GM19395 (cell line): ENCODE results near the gene PRDX3.
A peak's percentile ranks its signal among the peaks of the same experiment; 100 is the strongest.
"Not testable (repeated sequence)": the region's sequence is repeated elsewhere in the genome, so short reads cannot be mapped to it uniquely, and the experiment has no call there.

Source experiments
- ATAC-seq: cut with Tn5 transposase; IDR thresholded peaks from one replicate; pipeline ENCODE4 v1.9.1; 2021; ENCODE audit warnings: mild to moderate bottlenecking, moderate library complexity; ENCODE audit not compliant: unreplicated experiment

Gene PRDX3

DNA sequence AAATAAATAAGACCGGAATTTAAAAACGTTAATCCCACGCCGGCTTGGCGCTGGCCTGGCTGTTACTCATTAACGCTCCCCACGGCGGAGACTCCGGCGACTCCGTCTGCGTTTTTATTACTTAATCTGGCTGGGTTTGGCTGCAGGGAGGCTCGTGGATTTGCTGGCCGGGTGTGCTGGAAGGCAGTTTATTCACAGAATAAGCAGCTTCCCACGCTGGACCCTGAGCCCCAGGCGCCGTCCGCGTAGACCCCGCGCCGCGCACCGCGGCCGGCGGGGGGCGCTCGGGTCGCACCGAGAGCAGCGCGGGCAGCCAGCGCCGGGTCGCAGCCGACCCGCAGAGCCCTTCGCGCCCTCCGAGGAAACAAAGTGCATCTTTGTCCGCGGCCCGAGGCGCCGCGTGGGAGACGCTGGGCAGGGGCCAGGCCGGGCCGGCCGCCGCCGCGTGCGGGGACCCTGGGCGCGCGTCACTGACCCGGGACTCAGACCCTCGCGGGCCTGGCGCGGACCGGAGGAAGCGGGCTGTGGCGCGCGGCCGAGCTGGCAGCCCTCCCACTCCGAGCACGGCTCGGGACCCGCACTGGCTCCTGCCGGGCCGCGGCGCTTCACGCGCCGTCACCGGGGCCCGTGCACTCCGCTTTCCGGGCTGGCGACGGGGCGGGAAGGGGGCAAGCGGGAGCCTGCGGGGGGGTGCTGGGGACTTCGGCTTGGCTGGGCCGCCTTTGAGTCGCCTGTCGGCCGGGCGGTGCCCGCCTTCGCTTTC is 28.2 kb upstream of the PRDX3 start:
- ATAC-seq = peak; percentile 57

DNA sequence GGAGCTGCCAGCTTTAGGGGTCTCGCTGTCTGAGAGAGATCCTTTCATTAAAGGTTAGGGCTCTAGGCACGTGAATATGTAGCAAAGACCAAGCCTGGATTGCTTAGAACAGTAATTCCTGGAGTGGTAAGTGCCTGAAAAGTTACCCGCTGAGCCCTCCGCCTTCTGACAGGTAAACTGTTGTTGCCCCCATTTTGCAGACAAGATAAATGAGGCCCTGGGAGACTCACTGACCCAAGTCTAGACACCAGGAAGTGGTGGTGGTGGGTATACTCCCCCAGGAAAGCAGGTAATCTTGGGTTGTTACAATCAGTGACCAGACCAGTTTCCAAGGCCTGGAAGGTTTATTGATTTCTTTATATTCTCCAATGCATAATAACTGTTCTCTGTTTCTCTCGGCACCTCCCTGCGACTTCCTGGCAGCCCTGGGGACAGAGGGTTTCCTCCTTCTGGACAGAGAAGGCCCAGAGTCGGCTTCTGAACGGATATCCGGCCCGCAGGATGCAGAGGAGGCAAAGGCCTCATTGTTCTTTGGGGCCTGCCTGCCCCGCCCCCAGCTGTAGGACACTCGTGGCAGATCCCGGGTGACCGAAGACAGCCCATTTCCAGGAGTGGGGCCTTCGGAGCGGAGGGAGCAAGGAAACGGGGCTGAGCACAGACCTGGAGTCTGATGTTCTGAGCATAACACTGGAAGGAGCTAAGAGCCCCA is 27.4 kb upstream of the PRDX3 start:
- ATAC-seq = peak; percentile 44

DNA sequence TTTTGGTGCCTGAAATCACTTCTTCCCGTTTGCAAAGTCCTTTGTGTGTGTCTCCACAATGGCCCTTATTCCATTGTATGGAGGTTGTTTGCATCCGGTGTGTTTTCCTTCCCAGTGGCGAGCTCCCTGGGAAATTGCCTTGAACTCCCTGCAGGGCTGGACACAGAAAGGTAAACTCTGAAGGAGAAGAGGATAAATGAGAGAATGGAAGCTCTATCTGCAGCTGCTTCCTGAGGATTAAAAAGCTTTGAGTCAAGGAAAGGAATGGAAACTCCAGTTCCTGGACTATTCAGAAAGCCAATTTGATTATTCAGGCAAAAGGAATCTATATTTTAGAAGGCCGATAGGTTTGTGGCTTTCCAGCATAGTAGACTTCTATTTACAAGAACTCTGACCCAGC is 24.4 kb upstream of the PRDX3 start:
- ATAC-seq = no peak

DNA sequence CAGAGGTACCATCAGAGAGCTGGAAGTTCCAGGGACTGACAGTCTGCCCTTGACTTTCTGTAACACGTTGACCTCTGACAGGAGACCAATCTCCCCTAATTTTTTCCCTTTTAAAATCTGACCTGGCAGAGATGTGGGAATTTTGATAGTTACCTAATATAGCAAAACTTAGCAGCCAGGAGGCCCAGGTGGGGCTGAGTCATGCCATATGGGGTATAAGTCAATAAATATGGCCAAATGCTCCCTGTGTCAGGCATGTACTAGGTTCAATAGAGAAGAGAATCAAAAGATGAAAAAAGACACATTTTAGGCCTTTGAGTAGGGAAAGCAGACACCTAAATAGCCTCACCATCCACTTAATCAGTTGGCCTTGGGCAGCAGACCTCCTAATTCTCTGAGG is 22.6 kb upstream of the PRDX3 start:
- no peak for ATAC-seq

DNA sequence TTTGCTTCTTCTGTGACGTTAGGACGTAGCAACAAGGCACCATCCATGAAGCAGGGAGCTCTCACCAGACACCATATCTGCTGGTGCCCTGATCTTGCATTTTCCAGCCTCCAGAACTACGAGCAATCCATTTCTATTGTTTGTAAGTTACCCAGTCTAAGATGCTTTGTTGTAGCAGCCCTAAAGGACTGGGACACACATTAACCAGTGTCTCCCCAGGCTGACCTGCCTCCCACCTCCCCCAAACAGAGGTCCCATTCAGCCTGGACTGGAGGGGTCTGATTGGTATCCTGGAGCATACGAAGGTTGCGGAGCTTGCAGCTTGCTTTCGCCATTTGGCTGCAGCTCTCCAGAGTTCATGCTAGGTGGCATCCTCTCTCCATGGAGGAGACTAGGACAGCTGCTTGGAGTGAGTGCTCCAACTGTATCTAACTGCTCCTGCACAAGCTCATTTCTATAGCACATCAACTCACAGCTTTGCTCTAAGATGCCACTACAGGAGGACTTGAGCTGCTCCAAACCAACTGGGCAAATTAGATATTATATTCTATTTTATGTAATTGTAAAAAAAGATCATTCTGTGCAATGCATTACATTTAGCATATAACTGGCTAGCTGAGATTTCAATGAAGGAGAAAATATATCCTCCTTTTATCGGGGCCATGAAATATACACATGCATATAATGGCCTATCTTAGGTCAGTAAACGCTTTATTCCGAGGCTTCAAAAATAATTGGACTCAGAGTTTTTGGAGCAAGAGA is 20.8 kb upstream of the PRDX3 start:
- ATAC-seq = no peak

DNA sequence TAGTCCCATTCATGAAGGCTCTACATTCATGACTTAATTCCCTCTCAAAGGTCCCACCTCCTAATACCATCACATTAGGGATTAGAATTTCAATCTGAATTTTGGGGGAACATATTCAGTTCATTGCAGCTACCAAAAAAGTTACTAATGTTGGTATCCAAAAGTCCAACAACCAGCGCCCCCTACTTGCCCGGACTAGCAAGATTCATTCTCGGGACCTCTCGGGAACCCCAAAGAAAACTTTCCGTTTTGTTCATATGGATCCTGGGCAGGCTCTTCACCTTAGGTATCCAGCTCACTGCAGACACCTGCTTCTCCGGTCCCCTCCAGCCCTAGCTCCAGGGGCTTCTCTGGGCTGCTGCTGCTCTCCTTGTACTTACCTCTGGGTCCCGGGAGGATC is 19.8 kb upstream of the PRDX3 start:
- no peak for ATAC-seq

DNA sequence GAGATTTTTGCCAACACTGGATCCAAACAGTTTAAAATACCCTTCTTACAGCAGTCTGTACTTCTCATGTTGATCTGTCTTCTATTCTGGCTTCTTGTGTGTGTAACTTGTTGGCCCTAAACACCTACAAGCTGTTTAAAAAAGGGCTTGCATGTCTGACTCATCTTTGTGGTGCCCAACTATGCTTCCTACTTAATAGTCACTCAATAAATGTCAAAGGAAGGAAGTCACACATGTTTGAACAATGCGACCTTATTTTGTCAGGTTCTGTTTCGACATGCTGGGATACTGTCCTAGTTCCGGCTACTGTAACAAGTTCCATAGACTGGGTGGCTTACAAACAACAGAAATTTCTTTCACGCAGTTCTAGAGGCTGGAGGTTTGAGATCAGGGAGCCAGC is 19.3 kb upstream of the PRDX3 start:
- ATAC-seq = no peak

DNA sequence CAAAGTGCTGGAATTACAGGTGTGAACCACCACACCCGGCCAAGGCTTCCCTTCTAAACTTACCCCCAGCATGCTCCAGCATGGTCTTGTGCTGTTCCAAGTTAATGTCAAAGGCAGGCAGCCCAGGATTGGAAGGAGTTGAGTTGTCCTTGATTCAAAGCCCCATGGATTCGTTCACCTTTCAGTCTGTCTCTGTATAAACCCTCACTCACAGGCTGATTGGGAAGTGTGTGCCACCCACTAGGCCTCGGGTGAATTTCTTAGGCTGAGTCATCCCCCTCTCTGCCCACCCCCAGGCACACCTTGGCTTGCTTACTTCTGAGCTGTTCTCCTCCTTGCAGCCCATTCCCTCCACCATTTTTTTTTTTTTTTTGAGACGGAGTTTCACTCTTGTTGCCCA is 13.3 kb upstream of the PRDX3 start:
- no peak for ATAC-seq

DNA sequence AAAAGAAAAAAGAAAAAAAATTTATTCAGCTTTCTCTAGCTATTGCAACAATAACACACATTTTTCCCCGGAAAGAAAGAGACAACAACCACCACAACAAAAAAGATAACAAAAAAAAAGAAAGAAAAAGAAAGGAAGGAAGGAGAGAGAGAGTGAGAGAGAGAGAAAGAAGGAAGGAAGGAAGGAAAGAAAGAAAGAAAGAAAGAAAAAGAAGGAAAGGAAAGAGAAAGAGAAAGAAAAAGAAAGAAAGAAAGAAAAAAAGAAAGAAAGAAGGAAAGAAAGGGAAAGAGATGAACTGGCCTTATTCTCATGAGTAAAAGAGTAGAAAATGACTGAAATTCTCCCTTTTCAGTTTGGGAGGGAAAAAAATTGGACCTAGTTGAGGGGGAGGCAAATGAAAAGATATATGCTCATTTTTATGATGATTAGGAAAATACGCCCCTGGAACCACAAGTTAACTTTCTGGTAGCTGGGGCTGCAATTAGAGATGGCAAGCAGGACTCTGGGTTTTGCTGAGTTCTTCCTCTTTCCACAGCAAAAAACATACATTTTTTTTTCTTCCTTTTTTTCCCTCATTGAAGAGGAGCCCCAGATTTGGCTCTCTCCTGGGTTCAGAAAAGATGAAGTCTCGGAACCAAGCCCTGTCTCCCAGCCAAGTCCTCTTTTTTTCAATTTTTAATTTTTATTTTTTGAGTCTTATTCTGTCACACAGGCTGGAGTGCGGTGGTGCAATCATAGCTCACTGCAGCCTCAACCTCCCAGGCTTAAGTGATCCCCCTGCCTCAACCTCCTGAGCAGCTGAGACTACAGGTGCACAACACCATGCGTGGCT is 12.6 kb upstream of the PRDX3 start:
- ATAC-seq = no peak

DNA sequence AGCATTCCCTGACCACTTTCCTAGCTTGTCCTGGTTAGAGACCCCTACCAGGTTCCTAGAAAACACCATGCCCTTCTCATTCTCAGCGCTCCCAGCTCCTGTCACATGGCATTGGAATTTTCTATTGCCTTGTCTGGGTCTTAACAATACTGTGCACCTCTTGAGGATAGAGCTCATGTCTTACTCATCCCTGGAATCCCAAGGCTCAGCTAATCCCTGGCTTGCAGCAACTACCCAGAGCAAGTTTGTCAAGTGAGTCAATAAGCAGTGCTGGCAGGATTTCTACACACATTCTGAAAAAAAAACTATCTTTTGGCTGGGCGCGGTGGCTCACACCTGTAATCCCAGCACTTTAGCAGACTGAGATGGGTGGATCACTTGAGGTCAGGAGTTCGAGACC is 11.7 kb upstream of the PRDX3 start:
- no peak for ATAC-seq

DNA sequence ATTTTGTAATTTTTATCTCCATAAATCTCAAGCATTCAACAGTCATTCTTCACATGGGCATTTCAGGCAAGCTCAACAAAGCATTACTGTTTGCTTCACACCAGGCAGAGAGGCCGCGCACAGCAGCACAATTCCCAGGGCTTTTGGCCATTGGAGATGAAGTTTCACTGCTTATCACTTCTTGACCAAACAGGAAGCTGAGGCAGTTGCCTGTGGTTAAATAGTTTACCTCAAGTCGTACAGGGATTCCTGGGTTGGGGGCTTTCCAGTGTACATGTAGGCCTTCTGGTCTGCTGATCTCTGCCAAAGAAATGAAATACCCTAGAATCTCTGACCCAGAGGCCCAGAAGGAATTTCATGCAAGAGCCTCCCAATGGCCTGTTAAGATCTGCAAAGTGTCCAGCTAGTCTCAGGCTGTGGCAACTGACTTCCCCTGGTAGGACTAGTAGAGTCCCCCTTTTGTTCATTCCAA is 11.2 kb upstream of the PRDX3 start:
- ATAC-seq = no peak

DNA sequence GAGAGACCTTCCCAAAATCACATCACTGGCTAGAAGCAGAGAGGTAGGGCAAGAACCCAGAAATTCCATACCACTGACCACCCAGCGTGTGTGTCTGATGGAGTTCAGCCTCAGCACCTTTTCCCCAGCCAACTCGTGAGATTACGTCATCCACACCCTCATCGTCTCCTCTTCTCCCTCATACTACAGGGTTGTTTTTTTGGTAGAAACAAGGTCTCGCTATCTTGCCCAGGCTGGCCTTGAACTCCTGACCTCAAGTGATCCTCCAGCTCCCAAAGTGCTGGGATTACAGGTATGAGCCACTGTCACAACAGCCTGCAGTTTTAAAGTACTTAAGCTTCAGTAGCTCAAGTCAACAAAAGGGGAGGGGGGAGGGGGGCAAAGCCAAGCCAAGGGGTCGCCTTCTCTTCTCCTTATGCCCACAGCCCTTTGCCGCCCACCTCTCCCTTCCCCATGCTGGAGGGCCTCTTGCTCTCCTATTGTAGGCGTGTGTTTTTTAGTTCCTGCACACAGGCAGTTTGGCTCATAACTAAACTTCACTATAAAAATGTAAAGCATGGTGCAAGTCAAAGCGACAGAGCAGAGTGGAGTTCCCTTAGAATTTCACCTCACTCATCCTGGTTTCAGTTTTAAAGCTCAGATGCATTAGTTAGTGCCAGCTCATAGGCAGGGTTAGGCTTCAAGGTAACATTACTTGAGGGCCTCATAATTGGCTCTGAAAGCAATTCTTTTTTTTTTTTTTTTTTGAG is 5.2 kb upstream of the PRDX3 start:
- no peak for ATAC-seq

DNA sequence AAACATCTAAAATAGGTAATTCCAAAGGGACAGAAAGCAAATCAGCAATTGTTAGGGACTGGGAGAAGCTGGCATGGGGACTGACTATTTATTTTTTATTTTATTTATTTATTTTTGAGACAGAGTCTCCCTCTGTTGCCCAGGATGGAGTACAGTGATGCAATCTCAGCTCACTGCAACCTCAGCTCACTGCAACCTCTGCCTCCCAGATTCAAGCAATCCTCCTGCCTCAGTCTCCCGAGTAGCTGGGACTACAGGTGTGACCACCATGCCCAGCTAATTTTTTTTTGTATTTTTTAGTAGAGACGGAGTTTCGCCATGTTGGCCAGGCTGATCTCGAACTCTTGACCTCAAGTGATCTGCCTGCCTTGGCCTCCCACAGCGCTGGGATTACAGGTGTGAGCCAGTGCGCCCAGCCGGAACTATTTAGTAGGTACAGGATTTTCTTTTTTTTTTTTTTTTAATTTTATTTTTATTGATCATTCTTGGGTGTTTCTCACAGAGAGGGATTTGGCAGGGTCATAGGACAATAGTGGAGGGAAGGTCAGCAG is 2.3 kb upstream of the PRDX3 start:
- not testable (repeated sequence) for ATAC-seq

DNA sequence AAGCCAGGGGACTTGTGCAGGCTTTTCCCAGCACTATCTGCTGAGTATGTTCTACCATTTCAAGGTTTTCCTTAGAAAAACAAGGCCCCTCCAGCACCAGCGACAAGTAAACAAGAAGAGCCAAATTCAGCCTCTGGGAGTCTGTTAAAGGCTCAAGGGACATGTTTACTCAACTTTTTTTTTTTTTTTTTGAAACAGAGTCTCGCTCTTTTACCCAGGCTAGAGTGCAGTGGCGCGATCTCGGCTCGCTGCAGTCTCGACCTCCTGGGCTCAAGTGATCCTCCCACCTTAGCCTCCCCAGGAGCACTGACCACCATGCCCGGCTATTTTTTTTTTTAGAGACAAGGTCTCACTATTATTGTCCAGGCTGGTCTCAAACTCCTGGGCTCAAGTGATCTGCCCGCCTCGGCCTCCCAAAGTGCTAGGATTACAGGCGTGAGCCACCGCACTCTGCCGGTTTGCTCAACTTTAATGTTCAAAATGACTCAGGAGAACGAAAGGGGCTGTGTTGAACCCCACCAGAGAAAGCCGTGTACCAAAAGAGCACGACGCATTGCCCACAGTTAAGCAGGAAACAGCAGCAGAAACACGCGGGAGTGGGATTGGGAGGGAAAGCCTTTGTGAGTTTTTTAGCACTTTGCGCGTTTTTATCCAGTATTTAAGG is 772 bp downstream of the PRDX3 start:
- ATAC-seq = peak; percentile 23

DNA sequence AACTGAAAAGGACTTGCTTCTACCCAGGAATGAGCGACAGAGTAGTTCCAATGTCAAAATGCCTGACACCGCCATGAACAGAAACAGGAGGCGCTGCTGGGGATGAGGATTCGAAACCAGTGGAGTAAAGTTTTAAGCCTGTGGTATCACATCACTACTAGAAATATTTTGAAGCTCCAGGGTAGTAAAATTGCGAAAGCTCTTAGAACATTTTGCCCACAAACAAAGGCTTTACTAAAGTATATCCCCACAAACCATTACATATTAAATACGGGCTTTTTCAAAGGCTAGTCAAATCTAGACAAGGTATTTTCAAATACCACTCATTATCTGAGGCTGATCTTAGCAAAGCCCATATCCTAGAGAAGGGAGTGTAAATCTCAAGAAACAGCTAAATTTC is 2.4 kb downstream of the PRDX3 start:
- ATAC-seq = no peak

DNA sequence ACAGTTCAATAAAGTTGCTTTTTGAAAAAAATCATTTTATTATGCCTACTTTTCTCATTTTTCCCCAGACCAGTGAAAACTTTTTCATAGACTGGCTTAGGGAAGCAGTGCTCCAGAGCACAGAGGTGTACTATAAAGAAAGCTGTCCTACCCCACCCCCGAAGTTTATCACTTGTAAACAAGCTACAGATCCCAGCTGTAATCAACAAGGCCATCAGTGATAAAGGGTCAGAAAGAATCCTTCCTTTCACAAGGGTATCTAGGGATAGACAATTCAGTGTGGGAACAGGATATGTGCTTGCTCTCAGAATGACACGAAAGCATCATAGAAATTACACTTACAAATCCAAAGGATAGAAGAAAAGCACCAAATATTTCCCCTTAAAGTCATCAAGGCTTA is 4.5 kb downstream of the PRDX3 start:
- ATAC-seq = no peak

DNA sequence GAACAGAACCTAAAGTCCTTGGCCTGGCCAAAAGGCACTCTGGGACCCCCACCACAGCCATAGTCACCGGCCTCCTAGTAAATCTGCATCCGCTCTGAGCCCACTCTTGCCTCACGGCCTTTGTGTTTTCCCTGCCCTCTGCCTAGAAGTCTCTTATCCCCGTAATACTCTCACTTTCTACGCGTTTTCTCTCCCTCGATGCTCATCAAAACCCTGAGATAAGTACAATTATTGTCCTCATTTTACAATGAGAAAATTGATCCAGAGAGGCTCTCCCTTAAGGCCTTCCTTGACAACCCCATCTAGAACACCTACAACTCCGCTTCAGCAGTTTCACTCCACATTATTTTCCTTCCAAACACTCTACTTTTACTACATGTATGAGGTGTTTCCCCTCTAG is 11.6 kb downstream of the PRDX3 start:
- ATAC-seq = no peak

DNA sequence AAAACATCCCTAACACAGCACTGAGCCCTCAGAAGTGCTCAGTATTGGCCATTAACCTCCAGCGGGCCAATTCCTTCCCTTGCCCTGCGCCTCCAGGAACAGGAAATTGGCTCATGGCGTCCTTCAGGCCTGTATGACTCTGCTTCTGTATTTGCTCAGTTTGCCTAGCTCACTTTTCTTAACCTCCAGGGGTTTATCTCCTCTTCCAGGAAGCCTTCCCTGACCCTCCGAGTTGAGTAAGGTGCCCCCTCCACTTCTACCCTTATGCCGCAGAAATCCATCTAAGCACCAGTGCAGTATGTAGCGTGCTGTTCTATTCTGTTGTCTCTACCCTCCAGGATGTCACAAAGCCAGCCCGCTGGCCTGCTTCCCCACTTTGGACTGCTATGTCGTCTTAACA is 12.0 kb downstream of the PRDX3 start:
- no peak for ATAC-seq

DNA sequence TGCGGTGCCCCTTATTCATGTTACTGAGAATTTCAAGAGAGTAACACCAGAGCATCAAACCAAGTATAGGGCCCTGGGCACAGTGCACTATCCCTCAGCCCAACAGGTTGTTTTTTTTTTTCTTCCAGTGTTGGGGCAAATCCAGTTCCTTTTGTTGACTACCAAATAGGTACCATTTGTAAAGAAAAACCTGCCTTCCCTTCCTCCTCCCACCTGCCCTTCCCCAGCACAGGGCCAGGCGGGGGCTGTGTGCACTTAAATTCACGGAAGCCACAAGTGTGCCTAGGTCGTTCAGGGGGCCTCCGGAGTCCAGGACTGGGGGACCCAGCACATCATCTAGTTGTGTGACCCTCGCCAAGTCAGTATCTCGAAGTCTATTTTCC is 12.5 kb downstream of the PRDX3 start:
- ATAC-seq = peak; percentile 19
